ENCODE data around the gene TMEM59L. TPM values are rescaled to one million over a fixed set of nuclear protein-coding genes. Genes with fewer than 3 reads are reported as not detected.

Gene TMEM59L
- total RNA-seq, 3 donors from 2014 or later (not counting 1 experiment from before 2014, with no cell fraction given): not detected

DNA sequence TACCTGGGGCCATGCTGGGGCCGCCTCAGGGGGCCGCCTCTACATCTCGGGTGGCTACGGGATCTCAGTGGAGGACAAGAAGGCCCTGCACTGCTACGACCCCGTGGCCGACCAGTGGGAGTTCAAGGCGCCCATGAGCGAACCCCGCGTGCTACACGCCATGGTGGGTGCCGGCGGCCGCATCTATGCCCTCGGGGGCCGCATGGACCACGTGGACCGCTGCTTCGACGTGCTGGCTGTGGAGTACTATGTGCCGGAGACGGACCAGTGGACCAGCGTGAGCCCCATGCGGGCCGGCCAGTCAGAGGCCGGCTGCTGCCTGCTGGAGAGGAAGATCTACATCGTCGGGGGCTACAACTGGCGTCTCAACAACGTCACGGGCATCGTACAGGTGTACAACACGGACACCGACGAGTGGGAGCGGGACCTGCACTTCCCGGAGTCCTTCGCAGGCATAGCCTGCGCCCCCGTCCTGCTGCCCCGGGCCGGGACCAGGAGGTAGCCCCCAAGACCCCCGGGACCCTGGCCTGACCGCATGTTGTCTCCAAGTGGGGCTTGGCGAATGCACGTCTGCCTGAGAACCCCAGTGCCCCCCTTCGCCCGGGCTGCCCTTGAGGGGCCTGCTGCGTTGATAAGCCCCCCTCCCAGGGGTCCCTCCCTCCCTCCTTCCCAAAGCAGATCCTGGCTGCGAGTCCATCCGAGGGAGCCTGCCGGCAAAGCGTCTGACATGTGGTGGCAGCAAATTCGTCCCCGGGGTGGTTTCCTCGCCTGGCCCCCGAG, 56.3 kb downstream of the TMEM59L start:
- H3K4me3 ChIP-seq (ENCODE audit: low read length): no peak overlapping the region
- Mint-ChIP-seq H3K4me1 (peaks cover 0 to 3% of the 10 kb centered on the region in 2 donors), H3K36me3 (no peaks in the 10 kb centered on the region), H3K27ac (no peak overlapping the region), H3K27me3 (ENCODE audit: low read depth in 2 of 2) (no peaks in the 10 kb centered on the region), H3K9me3 (no peaks in the 10 kb centered on the region), H3K4me3 (no peak overlapping the region)
- H3K4me1 ChIP-seq (ENCODE audit: control insufficient read depth, insufficient read depth, low read length): peaks cover 5% of the 10 kb centered on the region
- no peaks in the 10 kb centered on the region for H3K9me3 ChIP-seq (ENCODE audit: control insufficient read depth, insufficient read depth, low read length)
- no peak for ATAC-seq
- peaks cover 19% of the 10 kb centered on the region for H3K36me3 ChIP-seq (ENCODE audit: control insufficient read depth, insufficient read depth, low read length)
- WGBS (ENCODE audit: insufficient coverage): 97% methylated on average over 58 of the region's 58 CpGs
- TF ChIP-seq, protein P1, sequence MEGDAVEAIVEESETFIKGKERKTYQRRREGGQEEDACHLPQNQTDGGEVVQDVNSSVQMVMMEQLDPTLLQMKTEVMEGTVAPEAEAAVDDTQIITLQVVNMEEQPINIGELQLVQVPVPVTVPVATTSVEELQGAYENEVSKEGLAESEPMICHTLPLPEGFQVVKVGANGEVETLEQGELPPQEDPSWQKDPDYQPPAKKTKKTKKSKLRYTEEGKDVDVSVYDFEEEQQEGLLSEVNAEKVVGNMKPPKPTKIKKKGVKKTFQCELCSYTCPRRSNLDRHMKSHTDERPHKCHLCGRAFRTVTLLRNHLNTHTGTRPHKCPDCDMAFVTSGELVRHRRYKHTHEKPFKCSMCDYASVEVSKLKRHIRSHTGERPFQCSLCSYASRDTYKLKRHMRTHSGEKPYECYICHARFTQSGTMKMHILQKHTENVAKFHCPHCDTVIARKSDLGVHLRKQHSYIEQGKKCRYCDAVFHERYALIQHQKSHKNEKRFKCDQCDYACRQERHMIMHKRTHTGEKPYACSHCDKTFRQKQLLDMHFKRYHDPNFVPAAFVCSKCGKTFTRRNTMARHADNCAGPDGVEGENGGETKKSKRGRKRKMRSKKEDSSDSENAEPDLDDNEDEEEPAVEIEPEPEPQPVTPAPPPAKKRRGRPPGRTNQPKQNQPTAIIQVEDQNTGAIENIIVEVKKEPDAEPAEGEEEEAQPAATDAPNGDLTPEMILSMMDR (IDR thresholded peaks at IDR 0.05): no peak
- no peak overlapping the region for H3K27ac ChIP-seq (ENCODE audit: low read length)
- no peak for DNase-seq
- no peaks in the 10 kb centered on the region for H3K27me3 ChIP-seq (ENCODE audit: control insufficient read depth, insufficient read depth, low read length)
- intact Hi-C loops (cut with micrococcal nuclease): no loop called here

DNA sequence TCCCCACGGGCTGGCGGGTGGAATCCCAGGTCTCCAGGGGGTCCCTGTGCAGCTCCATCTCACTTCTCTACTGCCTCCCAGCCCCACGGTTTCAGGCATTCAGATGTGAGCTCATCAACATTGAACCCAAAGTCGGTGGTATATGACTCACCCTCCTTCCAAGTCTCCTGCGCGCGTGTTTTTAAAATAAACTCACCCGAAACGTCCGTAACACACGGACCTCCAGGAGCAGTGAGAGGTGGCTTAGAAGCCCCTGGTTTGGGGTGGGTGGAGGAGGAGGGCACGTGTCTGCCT, 56.8 kb downstream of the TMEM59L start:
- Mint-ChIP-seq H3K9me3 (no peaks in the 10 kb centered on the region), H3K27ac (no peak overlapping the region), H3K4me3 (no peak overlapping the region), H3K36me3 (no peaks in the 10 kb centered on the region), H3K4me1 (no peaks in the 10 kb centered on the region), H3K27me3 (ENCODE audit: low read depth in 2 of 2) (no peaks in the 10 kb centered on the region)
- Histone ChIP-seq H3K36me3 (ENCODE audit: control insufficient read depth, insufficient read depth, low read length) (peaks cover 19% of the 10 kb centered on the region), H3K4me3 (ENCODE audit: low read length) (no peak overlapping the region), H3K4me1 (ENCODE audit: control insufficient read depth, insufficient read depth, low read length) (no peaks in the 10 kb centered on the region), H3K27me3 (ENCODE audit: control insufficient read depth, insufficient read depth, low read length) (no peaks in the 10 kb centered on the region), H3K9me3 (ENCODE audit: control insufficient read depth, insufficient read depth, low read length) (no peaks in the 10 kb centered on the region), H3K27ac (ENCODE audit: low read length) (no peak overlapping the region)
- WGBS (ENCODE audit: insufficient coverage): 98% methylated on average over 12 of the region's 12 CpGs
- intact Hi-C loops (cut with micrococcal nuclease): no loop called here
- TF ChIP-seq, protein P1 (IDR thresholded peaks at IDR 0.05): no peak
- no peak for DNase-seq
- no peak for ATAC-seq

DNA sequence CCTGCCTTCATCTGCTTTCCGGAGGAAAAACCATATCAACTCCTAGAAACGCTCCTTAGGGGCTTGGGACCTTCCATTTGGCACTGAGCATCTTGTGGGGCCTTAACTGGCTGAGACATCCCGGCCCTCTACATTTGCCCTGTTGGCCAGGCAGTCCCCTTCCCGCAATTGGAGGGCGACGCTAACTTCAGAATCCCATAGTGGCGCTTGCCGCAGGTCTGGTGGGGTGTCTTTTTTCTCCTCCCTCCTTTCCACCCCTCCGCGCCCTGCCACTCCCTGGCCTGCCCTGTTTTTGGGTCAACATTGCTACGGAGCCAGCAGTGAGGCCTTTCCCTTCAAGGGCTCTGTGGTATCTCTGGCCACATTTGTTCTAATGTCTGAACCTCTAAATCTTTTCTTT, 57.2 kb downstream of the TMEM59L start:
- Mint-ChIP-seq H3K4me3 (no peak overlapping the region), H3K36me3 (no peaks in the 10 kb centered on the region), H3K9me3 (no peaks in the 10 kb centered on the region), H3K27me3 (ENCODE audit: low read depth in 2 of 2) (no peaks in the 10 kb centered on the region), H3K4me1 (no peaks in the 10 kb centered on the region), H3K27ac (no peak overlapping the region)
- TF ChIP-seq, protein P1 (IDR thresholded peaks at IDR 0.05): no peak
- no peak for DNase-seq
- H3K27ac ChIP-seq (ENCODE audit: low read length): no peak overlapping the region
- H3K9me3 ChIP-seq (ENCODE audit: control insufficient read depth, insufficient read depth, low read length): no peaks in the 10 kb centered on the region
- 93% methylated on average over 11 of the region's 11 CpGs for WGBS (ENCODE audit: insufficient coverage)
- intact Hi-C loops (cut with micrococcal nuclease): no loop called here
- no peak for ATAC-seq
- peaks cover 19% of the 10 kb centered on the region for H3K36me3 ChIP-seq (ENCODE audit: control insufficient read depth, insufficient read depth, low read length)
- H3K4me3 ChIP-seq (ENCODE audit: low read length): no peak overlapping the region
- H3K4me1 ChIP-seq (ENCODE audit: control insufficient read depth, insufficient read depth, low read length): no peaks in the 10 kb centered on the region
- H3K27me3 ChIP-seq (ENCODE audit: control insufficient read depth, insufficient read depth, low read length): no peaks in the 10 kb centered on the region

DNA sequence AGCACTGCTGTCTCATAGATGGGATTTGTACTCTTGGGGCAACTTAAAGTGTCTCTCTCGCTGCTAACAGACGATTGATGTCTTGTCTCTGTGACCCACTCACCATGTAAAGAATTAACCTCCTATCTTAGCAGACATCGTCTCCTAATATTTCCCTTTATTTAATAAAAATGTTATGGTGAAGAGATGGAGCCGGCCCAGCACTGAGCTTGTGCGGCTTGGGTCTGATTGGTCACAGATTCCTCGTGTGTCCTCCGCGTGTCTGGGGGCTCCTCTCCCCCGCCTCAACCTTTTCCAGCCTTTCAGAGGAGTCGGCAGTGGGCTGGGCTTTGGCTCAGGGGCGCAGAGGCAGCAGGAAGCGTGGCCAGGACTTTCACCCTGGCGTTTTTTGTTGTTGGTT, 57.6 kb downstream of the TMEM59L start:
- WGBS (ENCODE audit: insufficient coverage): 93% methylated on average over 12 of the region's 13 CpGs
- ATAC-seq: no peak

More for the DNA sequence above, 57.6 kb downstream of the TMEM59L start:
- no peak overlapping the region for H3K4me3 Mint-ChIP-seq
- no peak overlapping the region for H3K27ac Mint-ChIP-seq
- H3K4me3 ChIP-seq (ENCODE audit: low read length): no peak overlapping the region
- no peak overlapping the region for H3K27ac ChIP-seq (ENCODE audit: low read length)
- no peak for DNase-seq
- H3K36me3 Mint-ChIP-seq: no peaks in the 10 kb centered on the region
- TF ChIP-seq, protein P1 (IDR thresholded peaks at IDR 0.05): no peak
- no peaks in the 10 kb centered on the region for H3K27me3 Mint-ChIP-seq (ENCODE audit: low read depth in 2 of 2)
- no peaks in the 10 kb centered on the region for H3K4me1 Mint-ChIP-seq
- H3K36me3 ChIP-seq (ENCODE audit: control insufficient read depth, insufficient read depth, low read length): peaks cover 19% of the 10 kb centered on the region
- H3K4me1 ChIP-seq (ENCODE audit: control insufficient read depth, insufficient read depth, low read length): no peaks in the 10 kb centered on the region
- no peaks in the 10 kb centered on the region for H3K27me3 ChIP-seq (ENCODE audit: control insufficient read depth, insufficient read depth, low read length)
- H3K9me3 Mint-ChIP-seq: no peaks in the 10 kb centered on the region
- intact Hi-C loops (cut with micrococcal nuclease): no loop called here
- H3K9me3 ChIP-seq (ENCODE audit: control insufficient read depth, insufficient read depth, low read length): no peaks in the 10 kb centered on the region

Measured in natural killer cell (primary cell).